ENCODE measurements around the gene DUSP9.
"Not testable (repeated sequence)": the region's sequence is repeated elsewhere in the genome, so short reads cannot be mapped to it uniquely, and the experiment has no call there.

The DUSP9 gene

DNA sequence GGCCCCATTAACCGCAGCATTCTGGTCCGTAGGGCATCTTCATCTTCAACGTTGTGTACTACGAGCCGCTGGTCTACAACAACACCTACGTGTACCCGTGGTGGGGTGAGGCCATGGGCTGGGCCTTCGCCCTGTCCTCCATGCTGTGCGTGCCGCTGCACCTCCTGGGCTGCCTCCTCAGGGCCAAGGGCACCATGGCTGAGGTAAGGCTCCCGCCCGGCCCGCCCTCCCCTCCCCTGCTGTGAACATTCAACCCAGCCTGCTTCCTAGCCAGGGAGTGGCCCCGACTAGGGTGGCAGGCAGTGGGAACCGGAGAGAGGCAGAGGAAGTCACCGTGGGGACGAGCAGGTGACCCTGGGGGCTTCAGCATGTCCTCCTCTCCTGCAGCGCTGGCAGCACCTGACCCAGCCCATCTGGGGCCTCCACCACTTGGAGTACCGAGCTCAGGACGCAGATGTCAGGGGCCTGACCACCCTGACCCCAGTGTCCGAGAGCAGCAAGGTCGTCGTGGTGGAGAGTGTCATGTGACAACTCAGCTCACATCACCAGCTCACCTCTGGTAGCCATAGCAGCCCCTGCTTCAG is 47.8 kb downstream of the DUSP9 start:
- no peak for DNase-seq

DNA sequence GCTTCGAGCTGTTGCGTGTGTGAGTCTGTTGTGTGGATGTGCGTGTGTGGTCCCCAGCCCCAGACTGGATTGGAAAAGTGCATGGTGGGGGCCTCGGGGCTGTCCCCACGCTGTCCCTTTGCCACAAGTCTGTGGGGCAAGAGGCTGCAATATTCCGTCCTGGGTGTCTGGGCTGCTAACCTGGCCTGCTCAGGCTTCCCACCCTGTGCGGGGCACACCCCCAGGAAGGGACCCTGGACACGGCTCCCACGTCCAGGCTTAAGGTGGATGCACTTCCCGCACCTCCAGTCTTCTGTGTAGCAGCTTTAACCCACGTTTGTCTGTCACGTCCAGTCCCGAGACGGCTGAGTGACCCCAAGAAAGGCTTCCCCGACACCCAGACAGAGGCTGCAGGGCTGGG is 49.1 kb downstream of the DUSP9 start:
- DNase-seq = no peak

DNA sequence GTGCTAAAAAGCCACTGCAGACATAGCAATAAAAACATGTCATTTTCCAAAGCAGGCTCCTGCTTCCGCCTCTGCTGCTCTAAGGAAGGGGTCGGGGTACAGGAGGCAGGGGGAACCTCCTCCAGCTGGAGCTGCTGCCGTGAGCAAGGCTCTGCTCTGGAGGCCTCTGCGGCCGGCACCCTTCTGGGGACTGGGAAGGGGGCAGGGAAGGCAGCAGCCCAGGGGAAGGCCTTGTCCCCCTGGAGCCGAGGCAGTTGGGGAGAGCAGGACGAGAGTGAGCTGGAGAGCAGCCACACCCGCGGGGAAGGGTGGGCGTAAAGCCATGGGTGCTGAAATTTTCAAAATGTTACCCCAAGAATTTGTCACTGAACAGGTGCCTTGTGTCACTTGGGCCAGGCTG is 49.5 kb downstream of the DUSP9 start:
- DNase-seq = not testable (repeated sequence)

DNA sequence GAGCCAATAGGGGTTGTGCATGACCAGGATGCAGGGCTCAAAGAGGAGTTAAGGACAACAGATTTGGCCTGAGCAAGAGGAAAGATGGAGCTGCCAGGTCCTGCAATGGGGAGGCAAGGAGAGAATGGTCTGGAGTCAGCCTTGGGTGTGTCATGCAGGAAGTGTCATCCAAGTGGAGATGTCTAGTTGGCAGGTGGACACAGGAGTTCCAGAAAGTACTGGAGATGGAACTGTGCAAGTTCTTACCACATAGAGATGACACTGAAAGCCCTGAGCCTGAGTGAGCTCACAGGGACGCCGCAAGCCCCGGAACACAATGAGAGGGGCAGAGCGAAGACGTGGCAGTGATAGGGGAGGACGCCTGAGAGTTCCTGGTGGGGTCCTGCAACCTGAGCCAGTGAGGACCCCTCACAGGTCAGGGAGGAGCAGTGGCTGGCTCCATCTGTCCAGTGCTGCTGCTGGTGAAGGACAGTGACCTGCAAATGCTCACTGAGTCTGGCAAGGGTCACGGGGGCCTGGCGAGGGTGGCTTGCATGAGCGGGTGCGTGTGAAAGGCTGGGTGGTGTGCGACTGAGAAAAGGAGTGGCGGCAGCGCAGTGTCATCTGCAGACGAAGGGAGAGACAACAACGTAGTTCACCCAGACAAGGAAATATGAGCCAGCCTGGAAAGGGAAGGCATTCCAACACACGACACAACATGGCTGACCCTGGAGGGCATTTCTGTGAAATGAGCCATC is 50.2 kb downstream of the DUSP9 start:
- not testable (repeated sequence) for DNase-seq

DNA sequence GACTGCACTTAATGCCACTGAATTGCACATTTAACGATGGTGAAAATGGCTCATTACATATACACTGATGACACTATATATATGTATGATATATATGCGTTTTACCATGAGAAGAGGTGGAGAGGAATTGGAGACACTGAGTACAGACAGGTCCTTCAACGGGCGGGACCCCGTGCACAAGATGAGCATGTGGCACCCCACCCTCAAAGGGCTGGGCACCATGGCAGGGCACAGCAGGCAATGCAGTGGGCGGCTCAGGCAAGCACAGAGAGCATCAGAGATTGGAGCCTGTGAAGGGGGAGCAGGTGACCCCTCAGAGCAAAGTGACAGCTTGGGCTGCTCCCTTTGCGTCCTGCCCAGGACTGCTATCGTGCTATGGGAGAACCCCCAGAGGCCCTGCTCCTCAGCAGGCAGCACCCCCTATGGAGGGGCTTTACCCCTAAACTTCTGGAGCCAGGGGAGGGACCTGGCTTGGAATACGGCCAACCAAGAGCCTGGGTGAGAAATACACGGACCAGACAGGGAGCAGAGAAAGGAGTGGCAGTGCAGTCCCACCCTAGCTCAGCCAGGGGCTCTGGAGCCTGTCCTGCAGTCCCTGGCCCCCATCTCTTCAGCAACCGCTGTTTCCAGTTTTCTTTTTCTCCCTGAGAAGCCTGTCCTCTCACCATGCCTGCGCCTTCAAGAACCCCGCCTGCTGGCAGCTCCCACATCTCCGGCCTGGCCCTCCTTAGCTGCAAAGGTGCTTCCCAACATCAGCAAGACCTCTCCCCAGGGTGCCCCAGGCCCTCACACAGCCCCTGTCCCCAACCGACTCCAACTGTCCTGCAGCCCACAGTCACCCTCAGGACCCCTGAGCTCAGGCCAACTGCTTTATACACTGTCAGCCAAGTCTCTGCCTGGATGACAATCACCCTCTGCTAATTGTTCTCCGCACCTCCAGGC is 51.2 kb downstream of the DUSP9 start:
- DNase-seq = no peak

DNA sequence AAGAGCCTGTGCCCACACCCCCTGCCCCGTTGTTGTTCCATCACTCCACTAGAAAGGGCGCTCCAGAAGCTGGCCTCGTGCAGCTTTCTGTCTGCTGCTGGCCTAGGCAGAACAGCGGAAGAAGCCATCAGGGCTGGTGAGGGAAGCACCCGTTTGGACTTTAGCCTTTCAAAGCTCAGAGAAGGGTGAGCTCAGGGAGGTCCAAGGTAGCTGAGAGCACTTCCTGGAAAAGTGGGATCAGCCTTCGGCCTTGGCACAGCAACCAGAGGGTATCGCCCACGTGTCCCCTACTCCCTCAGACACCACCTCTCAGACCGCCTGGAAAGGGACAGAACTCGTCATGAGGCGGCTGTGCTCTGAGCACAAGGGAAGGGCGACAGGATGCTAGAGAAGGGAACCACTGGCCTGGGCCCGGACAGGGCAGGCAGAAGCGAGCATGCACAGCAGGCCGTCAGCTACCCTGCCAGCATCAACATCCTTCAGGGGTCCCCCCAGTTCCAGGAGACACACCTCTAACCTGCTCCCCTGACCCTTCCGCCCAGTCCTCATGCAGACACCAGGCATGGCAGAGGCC is 52.3 kb downstream of the DUSP9 start:
- not testable (repeated sequence) for DNase-seq

DNA sequence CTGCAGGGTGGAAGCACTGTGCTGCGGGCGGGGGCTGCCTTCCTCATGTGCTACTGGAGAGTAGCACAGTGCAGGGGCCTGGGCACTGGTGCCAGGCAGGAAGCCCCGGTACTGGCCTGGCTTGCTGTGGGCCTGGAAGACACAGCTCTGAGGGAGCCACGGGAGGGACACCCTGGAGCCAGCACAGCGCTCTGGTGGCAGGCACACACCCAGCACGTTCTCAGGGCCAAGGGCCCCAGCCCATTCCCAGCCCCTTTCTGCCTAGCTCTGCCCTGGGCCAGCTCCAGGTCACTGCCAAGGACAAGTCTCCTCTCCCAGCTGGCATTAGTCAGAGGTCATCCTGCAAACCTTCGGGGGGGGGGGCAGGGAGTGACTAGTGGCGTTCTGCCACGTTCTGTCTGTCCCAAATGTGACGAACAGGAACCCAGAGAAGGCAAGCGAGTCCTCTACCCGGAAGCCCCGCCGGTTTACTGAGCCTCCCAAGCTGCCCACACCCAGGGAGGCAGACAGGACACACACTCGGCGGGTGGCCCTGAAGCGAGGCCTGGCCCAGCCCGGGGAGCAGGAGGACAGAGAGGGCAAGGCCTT is 52.9 kb downstream of the DUSP9 start:
- not testable (repeated sequence) for DNase-seq

DNA sequence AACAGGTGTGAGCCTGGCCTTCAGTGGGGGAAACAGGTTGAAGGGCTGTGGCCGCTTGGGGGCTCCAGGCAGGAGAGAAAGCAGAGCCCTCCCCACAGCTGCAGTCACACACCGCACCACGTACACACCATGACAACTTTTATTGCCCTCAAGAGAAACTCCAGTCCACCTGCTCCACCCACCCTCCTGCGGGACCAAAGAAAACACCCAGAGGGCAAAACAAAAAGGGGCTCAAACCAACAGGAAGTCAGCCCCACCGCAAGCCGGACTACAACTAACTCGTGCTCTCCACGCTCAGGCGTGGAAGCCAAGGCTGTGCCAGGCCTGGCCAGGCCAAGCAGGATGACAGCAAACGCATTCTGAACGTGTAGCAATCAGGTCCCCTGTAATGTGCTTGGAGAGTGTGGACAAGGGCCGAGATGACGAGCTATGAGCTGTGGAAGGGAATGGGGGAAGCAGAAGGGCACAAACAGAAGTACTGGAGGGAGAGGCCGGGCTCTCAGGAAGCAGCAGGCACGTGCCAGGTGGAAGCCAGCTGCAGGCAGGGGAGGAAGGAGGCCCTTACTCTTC is 53.5 kb downstream of the DUSP9 start:
- no peak for DNase-seq

Measured in eye (tissue), 1 donor.